Thoracic aorta (tissue), 2 donors: Measurements from ENCODE around the gene KLHL15. TPM values are rescaled to one million over a fixed set of nuclear protein-coding genes. Genes with fewer than 3 reads are reported as not detected.
"Not testable (repeated sequence)": the region's sequence is repeated elsewhere in the genome, so short reads cannot be mapped to it uniquely, and the experiment has no call there.

Experiments
- ATAC-seq: fragments of 150-250 bp; one replicate; pipeline ENCODE4 v1.8.0; 2017; ENCODE audit warnings: low read depth; ENCODE audit not compliant: insufficient number of reproducible peaks, low FRiP score
- DNase-seq: peaks from one replicate; pipeline ENCODE4 v3.0.0-alpha.2; 2020; ENCODE audit warnings: low spot score
- H3K27ac ChIP-seq, 2 donors: fragments of 200-600 bp; sonication (generic); 1 replicate in 1 of 2; 2 replicates in 1 of 2; pipeline ENCODE4 v1.5.1; 2016; ENCODE audit warnings: mild to moderate bottlenecking in 2 of 2, moderate library complexity in 2 of 2
- H3K27me3 ChIP-seq: fragments of 200-600 bp; sonication (generic); replicated peaks from 2 replicates; pipeline ENCODE4 v1.6.0; 2016; ENCODE audit warnings: mild to moderate bottlenecking; ENCODE audit not compliant: insufficient read depth
- H3K36me3 ChIP-seq: fragments of 200-600 bp; sonication (generic); one replicate; pipeline ENCODE4 v1.5.1; 2016
- H3K4me1 ChIP-seq, 2 donors: fragments of 200-600 bp; sonication (generic); 1 replicate in 1 of 2; 2 replicates in 1 of 2; pipeline versions ENCODE4 v1.5.1 to v1.6.0; 2016; ENCODE audit warnings: low read depth in 2 of 2, mild to moderate bottlenecking in 1 of 2; ENCODE audit not compliant: control insufficient read depth in 1 of 2
- H3K4me3 ChIP-seq: fragments of 200-600 bp; sonication (generic); 2 replicates; pipeline ENCODE4 v1.5.1; 2016; ENCODE audit warnings: mild to moderate bottlenecking
- H3K9me3 ChIP-seq: fragments of 200-600 bp; sonication (generic); 2 replicates; pipeline ENCODE4 v1.5.1; 2016
- CTCF ChIP-seq: fragments of 200-600 bp; sonication (generic); IDR thresholded peaks from one replicate; pipeline ENCODE4 v1.5.1; 2019; ENCODE audit warnings: antibody characterized with exemption
- total RNA-seq, 2 donors: library from RNA; depleted of rRNA; stranded (reverse); fragments of >200 nt; gene quantifications; one replicate each; pipeline versions ENCODE4 v1.1.0 to v1.2.3, GENCODE V29; 2016

Gene KLHL15
- total RNA-seq, 2 donors from 2014 or later = 4.7 to 13.1 TPM

- H3K9me3 ChIP-seq, H3K36me3 ChIP-seq, DNase-seq, H3K27ac ChIP-seq, H3K4me1 ChIP-seq, H3K4me3 ChIP-seq, ATAC-seq, H3K27me3 ChIP-seq: not testable (repeated sequence)
These were observed 19.1 kb upstream of the KLHL15 start for GRCh38 chrX:24046060-24046459.

GRCh38 chrX:24037729-24038128, 10.7 kb upstream of the KLHL15 start:
- H3K27ac ChIP-seq = no peak overlapping the region
- no peaks in the 10 kb centered on the region for H3K27me3 ChIP-seq
- H3K9me3 ChIP-seq = no peaks in the 10 kb centered on the region
- no peak for DNase-seq
- no peak for ATAC-seq
- H3K4me1 ChIP-seq = no peaks in the 10 kb centered on the region
- no peaks in the 10 kb centered on the region for H3K36me3 ChIP-seq
- TF ChIP-seq CTCF = no peak
- no peak overlapping the region for H3K4me3 ChIP-seq

- H3K4me1 ChIP-seq = no peaks in the 10 kb centered on the region
- no peaks in the 10 kb centered on the region for H3K27me3 ChIP-seq
- DNase-seq (no peak), ATAC-seq (no peak)
- no peaks in the 10 kb centered on the region for H3K36me3 ChIP-seq
- no peak for TF ChIP-seq CTCF
- H3K27ac ChIP-seq = no peak overlapping the region
- no peak overlapping the region for H3K4me3 ChIP-seq
- no peaks in the 10 kb centered on the region for H3K9me3 ChIP-seq
These were observed 7.5 kb upstream of the KLHL15 start for GRCh38 chrX:24034485-24034884.

GRCh38 chrX:24030597-24030996, 3.6 kb upstream of the KLHL15 start:
- no peaks in the 10 kb centered on the region for H3K27me3 ChIP-seq
- ATAC-seq (no peak), DNase-seq (no peak)
- no peak for TF ChIP-seq CTCF
- H3K4me3 ChIP-seq = no peak overlapping the region
- H3K36me3 ChIP-seq = no peaks in the 10 kb centered on the region
- no peak overlapping the region for H3K27ac ChIP-seq
- no peaks in the 10 kb centered on the region for H3K9me3 ChIP-seq
- H3K4me1 ChIP-seq = no peaks in the 10 kb centered on the region

GRCh38 chrX:24027985-24028384, 999 bp upstream of the KLHL15 start:
- TF ChIP-seq CTCF = no peak
- ATAC-seq (no peak), DNase-seq (no peak)

GRCh38 chrX:24026432-24026831, 554 bp downstream of the KLHL15 start:
- ATAC-seq (no peak), DNase-seq (no peak)
- H3K4me1 ChIP-seq = no peaks in the 10 kb centered on the region
- H3K27me3 ChIP-seq = no peaks in the 10 kb centered on the region
- H3K36me3 ChIP-seq = no peaks in the 10 kb centered on the region
- TF ChIP-seq CTCF = no peak
- H3K4me3 ChIP-seq = peak overlapping the region; percentile 89
- H3K27ac ChIP-seq = peak overlapping the region; percentile 89 to 93
- no peaks in the 10 kb centered on the region for H3K9me3 ChIP-seq

More at GRCh38 chrX:24027985-24028384, 999 bp upstream of the KLHL15 start:
- Histone ChIP-seq H3K4me1 (no peaks in the 10 kb centered on the region), H3K27ac (no peak overlapping the region), H3K4me3 (no peak overlapping the region), H3K36me3 (no peaks in the 10 kb centered on the region), H3K9me3 (no peaks in the 10 kb centered on the region), H3K27me3 (no peaks in the 10 kb centered on the region)
